B cell (primary cell): ENCODE data around the gene TRIB2. TPM values are rescaled to one million over a fixed set of nuclear protein-coding genes. Genes with fewer than 3 reads are reported as not detected.

Source experiments
- ATAC-seq: fragments of 200-7000 bp; cut with Tn5 transposase; one replicate; pipeline ENCODE4 v1.10.0; 2021; ENCODE audit warnings: low read depth, mild to moderate bottlenecking, moderate number of reproducible peaks, moderate library complexity
- CTCF ChIA-PET: fragments of 350-600 bp; sonication (Branson Sonifier 250); formaldehyde crosslinking; loops from one replicate; lab custom pipeline; 2021; ENCODE audit warnings: antibody characterized with exemption, inconsistent platforms; lab: Charles Lee
- POLR2A ChIA-PET: fragments of 350-600 bp; sonication (Branson Sonifier 250); formaldehyde crosslinking; loops from one replicate; lab custom pipeline; 2021; ENCODE audit warnings: antibody characterized with exemption; lab: Charles Lee
- DNase-seq: peaks from one replicate; pipeline ENCODE4 v3.0.0; 2013
- H2AFZ ChIP-seq: 2 replicates; pipeline ENCODE4 v1.6.1; 2012; ENCODE audit warnings: mild to moderate bottlenecking, low read depth, low read length; ENCODE audit not compliant: insufficient read depth, poor library complexity, severe bottlenecking
- H3K27ac ChIP-seq, 2 donors: 1 replicate in 1 of 2; 2 replicates in 1 of 2; pipeline ENCODE4 v1.5.1; 2012 to 2013; ENCODE audit warnings: low read length in 2 of 2, mild to moderate bottlenecking in 2 of 2, moderate library complexity in 1 of 2
- H3K27me3 ChIP-seq, 4 experiments: fragments of 200-600 bp in 1 of 4; sonication (generic) in 1 of 4; replicated peaks in 1 of 4; 1 replicate in 2 of 4; 2 replicates in 2 of 4; pipeline versions ENCODE4 v1.6.1 to v1.7.0; 2013 to 2016; ENCODE audit warnings: low read length in 3 of 4, mild to moderate bottlenecking in 2 of 4, mixed read lengths in 1 of 4, moderate library complexity in 1 of 4; ENCODE audit not compliant: insufficient read depth in 4 of 4, control insufficient read depth in 3 of 4; ENCODE audit errors: control extremely low read depth in 1 of 4
- H3K36me3 ChIP-seq, 2 experiments: replicated peaks in 1 of 2; 1 replicate in 1 of 2; 2 replicates in 1 of 2; pipeline versions ENCODE4 v1.6.1 to v1.7.1; 2013; ENCODE audit warnings: low read length in 1 of 2; ENCODE audit not compliant: insufficient read depth in 2 of 2, control insufficient read depth in 1 of 2; ENCODE audit errors: control extremely low read depth in 1 of 2, extremely low read depth in 1 of 2
- H3K4me1 ChIP-seq, 2 donors: fragments of 200-600 bp in 1 of 2; sonication (generic) in 1 of 2; 1 replicate in 1 of 2; 2 replicates in 1 of 2; pipeline versions ENCODE4 v1.5.1 to v1.6.1; 2013 to 2017; ENCODE audit warnings: low read length in 2 of 2; ENCODE audit not compliant: control insufficient read depth in 2 of 2, insufficient read depth in 2 of 2
- H3K4me2 ChIP-seq: replicated peaks from 2 replicates; pipeline ENCODE3; 2012; ENCODE audit warnings: mild to moderate bottlenecking, low read depth, low read length; ENCODE audit not compliant: poor library complexity, severe bottlenecking
- H3K4me3 ChIP-seq, 5 experiments: fragments of 200-600 bp in 1 of 5; sonication (generic) in 1 of 5; 1 replicate in 3 of 5; 2 replicates in 2 of 5; pipeline versions ENCODE4 v1.5.1 to v1.7.0; 2011 to 2016; ENCODE audit warnings: low read length in 4 of 5, mild to moderate bottlenecking in 4 of 5, low read depth in 2 of 5, control low read depth in 1 of 5, moderate library complexity in 1 of 5; ENCODE audit not compliant: insufficient read depth in 1 of 5; ENCODE audit errors: control extremely low read depth in 1 of 5, extremely low read depth in 1 of 5
- H3K79me2 ChIP-seq: fragments of 200-600 bp; sonication (generic); one replicate; pipeline ENCODE4 v1.6.0; 2016; ENCODE audit warnings: low read length; ENCODE audit not compliant: control insufficient read depth, insufficient read depth
- H3K9ac ChIP-seq: fragments of 200-600 bp; sonication (generic); 2 replicates; pipeline ENCODE4 v1.6.1; 2017; ENCODE audit warnings: mild to moderate bottlenecking, low read length, moderate library complexity
- H3K9me3 ChIP-seq, 3 donors: one replicate each; pipeline versions ENCODE4 v1.6.1 to v1.7.1; 2013; ENCODE audit warnings: low read length in 2 of 3; ENCODE audit not compliant: control insufficient read depth in 2 of 3, insufficient read depth in 1 of 3; ENCODE audit errors: control extremely low read depth in 1 of 3
- H4K20me1 ChIP-seq: 2 replicates; pipeline ENCODE4 v1.6.0; 2012; ENCODE audit warnings: mild to moderate bottlenecking, low read length; ENCODE audit not compliant: insufficient read depth, control insufficient read depth, poor library complexity, severe bottlenecking
- H3K27ac Mint-ChIP-seq: one replicate; pipeline ENCODE4 v1.8.0; 2021; ENCODE audit warnings: mixed read lengths
- H3K27me3 Mint-ChIP-seq: one replicate; pipeline ENCODE4 v1.8.0; 2021; ENCODE audit warnings: mixed read lengths
- H3K4me1 Mint-ChIP-seq: one replicate; pipeline ENCODE4 v1.8.0; 2021; ENCODE audit warnings: mixed read lengths
- H3K4me3 Mint-ChIP-seq: one replicate; pipeline ENCODE4 v1.8.0; 2021; ENCODE audit warnings: mixed read lengths
- H3K9me3 Mint-ChIP-seq: one replicate; pipeline ENCODE4 v1.8.0; 2022; ENCODE audit warnings: mixed read lengths; ENCODE audit not compliant: insufficient read depth
- CTCF ChIP-seq: fragments of 200-600 bp; IDR thresholded peaks from one replicate; pipeline ENCODE4 v1.8.0; 2022; ENCODE audit warnings: antibody characterized with exemption, mild to moderate bottlenecking
- EZH2 ChIP-seq: IDR thresholded peaks from 2 replicates; pipeline ENCODE4 v1.6.1; 2012; ENCODE audit warnings: borderline replicate concordance, low read depth, mild to moderate bottlenecking, moderate library complexity, low read length; ENCODE audit not compliant: insufficient read depth, poor library complexity, severe bottlenecking
- WGBS: methylation state at CpG from one replicate; pipeline ENCODE4 v1.1.5; 2013; ENCODE audit warnings: missing lambda C conversion rate; ENCODE audit not compliant: insufficient coverage; 5-methylcytosine and 5-hydroxymethylcytosine counted together
- intact Hi-C: fragments of 100-400 bp; cut with micrococcal nuclease; formaldehyde crosslinking; loops from one replicate; pipeline ENCODE4 v1.10.0; 2022
- polyA plus RNA-seq: library from polyadenylated mRNA; depleted of rRNA; stranded (reverse); fragments of >200 nt; gene quantifications from 2 replicates; pipeline ENCODE4 v1.2.3, GENCODE V29; 2012
- total RNA-seq, 2 donors: library from RNA; stranded (reverse); fragments of 120-200 nt in 1 of 2; gene quantifications; 1 replicate in 1 of 2; 2 replicates in 1 of 2; pipeline versions ENCODE4 v1.2.3 to v1.2.4, GENCODE V29; 2013 to 2022

Gene TRIB2
- total and polyA plus RNA-seq, 2 donors (not counting 1 experiment from before 2014, with no cell fraction given), result 36.3 to 117 TPM

- TF ChIP-seq EZH2 (no peak), CTCF (no peak)
- peaks cover 0 to 3% (median 0%) of the 10 kb centered on the region in 3 donors for H3K9me3 ChIP-seq
- no peak overlapping the region for H3K4me2 ChIP-seq
- H3K4me1 Mint-ChIP-seq, result no peaks in the 10 kb centered on the region
- no peaks in the 10 kb centered on the region for H3K4me1 ChIP-seq
- H2AFZ ChIP-seq, result no peak overlapping the region
- no peaks in the 10 kb centered on the region for H4K20me1 ChIP-seq
- H3K4me3 Mint-ChIP-seq, result no peak overlapping the region
- H3K4me3 ChIP-seq, result no peak overlapping the region
- POLR2A ChIA-PET, result no interaction called here
- peaks cover under 1% of the 10 kb centered on the region for H3K9me3 Mint-ChIP-seq
- peaks cover 13% of the 10 kb centered on the region for H3K27me3 Mint-ChIP-seq
- DNase-seq (no peak), ATAC-seq (no peak)
- H3K27ac Mint-ChIP-seq, result no peak overlapping the region
- H3K79me2 ChIP-seq, result no peaks in the 10 kb centered on the region
- CTCF ChIA-PET, result no interaction called here
- 83% methylated on average over 3 of the region's 4 CpGs for WGBS
- H3K36me3 ChIP-seq, result no peaks in the 10 kb centered on the region
- H3K27ac ChIP-seq, result no peak overlapping the region
- intact Hi-C loops, result no loop called here
- H3K9ac ChIP-seq, result no peak overlapping the region
- no peaks in the 10 kb centered on the region for H3K27me3 ChIP-seq
These were observed 42.0 kb upstream of the TRIB2 start for GRCh38 chr2:12674644-12675328.

DNA sequence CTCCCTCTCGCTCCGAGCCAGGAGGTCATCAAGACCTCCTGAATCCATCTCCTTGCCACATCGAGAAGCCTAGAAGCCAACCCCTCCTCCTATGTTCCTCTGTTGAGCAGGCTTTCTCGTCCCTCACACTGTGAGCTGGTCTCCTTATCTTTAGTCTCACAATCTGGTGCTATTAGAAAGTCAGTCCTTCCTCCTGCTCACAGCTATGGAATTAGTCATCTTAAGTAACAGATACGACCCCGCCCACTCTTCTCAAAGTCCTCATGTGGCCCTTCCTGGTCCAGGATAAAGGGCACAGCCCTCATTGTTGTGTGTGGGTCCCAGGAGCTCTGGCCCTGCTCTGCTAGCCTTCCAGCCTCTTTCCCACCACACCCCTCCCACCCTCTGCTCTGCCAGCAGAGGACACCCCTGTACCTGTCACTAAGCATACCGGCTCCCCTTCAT, 41.4 kb upstream of the TRIB2 start:
- Histone ChIP-seq H3K9me3 (peaks cover under 1 to 5% (median 2%) of the 10 kb centered on the region in 3 donors), H2AFZ (no peak overlapping the region), H3K4me2 (no peak overlapping the region), H3K27ac (no peak overlapping the region), H3K4me3 (no peak overlapping the region), H3K27me3 (no peaks in the 10 kb centered on the region), H3K36me3 (no peaks in the 10 kb centered on the region), H3K79me2 (no peaks in the 10 kb centered on the region), H3K9ac (no peak overlapping the region), H4K20me1 (no peaks in the 10 kb centered on the region), H3K4me1 (no peaks in the 10 kb centered on the region)
- no peak overlapping the region for H3K4me3 Mint-ChIP-seq
- WGBS, result 88% methylated on average over 5 of the region's 7 CpGs
- TF ChIP-seq EZH2, result no peak
- DNase-seq, result no peak
- no peak overlapping the region for H3K27ac Mint-ChIP-seq
- H3K9me3 Mint-ChIP-seq, result peaks cover 3% of the 10 kb centered on the region
- ChIA-PET CTCF (no interaction called here), POLR2A (no interaction called here)
- H3K4me1 Mint-ChIP-seq, result no peaks in the 10 kb centered on the region
- H3K27me3 Mint-ChIP-seq, result peaks cover 13% of the 10 kb centered on the region
- ATAC-seq, result no peak
- intact Hi-C loops, result no loop called here
